GM12878 (cell line): Measurements from ENCODE around the gene RPAP3.

Experiments
- HDAC2 ChIP-seq: fragments of 200-600 bp; sonication (generic); IDR thresholded peaks from 2 replicates; pipeline ENCODE4 v1.6.1; 2017
- RB1 ChIP-seq: fragments of 450-650 bp; formaldehyde crosslinking; IDR thresholded peaks from 2 replicates; pipeline ENCODE4 v1.6.1; 2017; ENCODE audit warnings: mild to moderate bottlenecking, borderline replicate concordance

DNA sequence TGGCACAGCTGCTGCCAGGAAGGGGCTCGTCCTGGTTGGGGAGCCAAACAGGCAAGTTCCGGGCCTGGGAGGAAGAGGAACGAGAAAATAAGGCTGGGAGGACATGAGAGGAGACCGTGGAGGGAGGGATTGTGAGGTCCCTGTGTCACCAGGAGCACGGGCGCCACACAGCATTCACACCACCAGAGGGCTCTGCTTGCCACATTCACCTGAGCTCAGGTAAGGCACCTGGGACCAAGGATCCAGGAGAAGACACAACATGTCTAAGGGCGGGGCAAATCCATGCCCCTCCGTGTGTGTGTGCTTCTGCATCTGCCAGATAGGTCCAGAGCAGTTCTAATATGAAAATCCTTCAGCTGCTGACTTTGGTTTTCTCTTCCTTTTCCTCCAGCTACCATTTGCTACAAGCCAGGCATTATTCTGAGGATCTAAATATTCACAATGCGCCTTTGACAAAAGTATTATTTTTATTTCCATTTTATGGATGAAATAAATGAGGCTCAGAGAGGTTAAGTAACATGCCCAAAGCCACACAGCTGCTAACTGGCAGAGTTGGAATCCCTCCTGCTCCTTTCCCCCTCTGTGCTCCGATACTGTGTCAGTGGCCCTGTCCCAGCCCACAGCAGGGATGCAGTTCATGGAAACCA, 38.3 kb upstream of the RPAP3 start:
- no peak for TF ChIP-seq HDAC2
- no peak for TF ChIP-seq RB1
